ENCODE measurements around the gene LIMS2.

Gene LIMS2

GRCh38 chr2:127619203-127619590 lies 56.1 kb downstream of the LIMS2 start:
- no peak for DNase-seq

DNA sequence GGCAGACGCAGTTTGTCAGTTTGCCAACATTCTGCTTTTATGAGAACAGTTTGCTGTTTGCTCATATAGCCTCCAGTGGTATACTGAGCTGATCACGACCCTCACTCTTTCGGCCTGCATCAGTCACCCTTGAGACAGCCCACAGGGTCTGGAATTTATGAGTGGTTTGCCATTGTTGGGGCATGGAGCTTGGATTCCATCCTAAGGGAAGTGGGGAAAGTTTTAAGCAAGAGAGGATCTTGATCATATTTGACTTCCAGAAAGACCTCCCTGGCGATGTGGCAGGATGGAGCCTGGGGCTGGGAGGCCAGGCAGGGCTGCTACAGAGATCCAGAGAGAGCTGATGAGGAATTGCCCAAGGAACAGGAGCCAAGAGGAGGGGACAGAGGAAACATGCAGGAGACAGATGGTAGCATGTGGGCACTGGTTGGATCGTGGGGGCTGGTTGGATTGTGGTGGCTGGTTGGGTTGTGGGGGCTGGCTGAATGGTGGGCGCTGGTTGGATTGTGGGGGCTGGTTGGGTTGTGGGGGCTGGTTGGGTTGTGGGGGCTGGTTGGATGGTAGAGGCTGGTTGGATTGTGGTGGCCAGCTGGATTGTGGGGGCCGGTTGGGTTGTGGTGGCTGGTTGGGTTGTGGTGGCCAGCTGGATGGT lies 56.7 kb downstream of the LIMS2 start:
- no peak for DNase-seq

- DNase-seq: no peak
These were observed 59.7 kb downstream of the LIMS2 start for GRCh38 chr2:127615511-127616166.

- no peak for DNase-seq
These were observed 60.6 kb downstream of the LIMS2 start for GRCh38 chr2:127614731-127615130.

GRCh38 chr2:127614246-127614645 lies 61.1 kb downstream of the LIMS2 start:
- no peak for DNase-seq

DNA sequence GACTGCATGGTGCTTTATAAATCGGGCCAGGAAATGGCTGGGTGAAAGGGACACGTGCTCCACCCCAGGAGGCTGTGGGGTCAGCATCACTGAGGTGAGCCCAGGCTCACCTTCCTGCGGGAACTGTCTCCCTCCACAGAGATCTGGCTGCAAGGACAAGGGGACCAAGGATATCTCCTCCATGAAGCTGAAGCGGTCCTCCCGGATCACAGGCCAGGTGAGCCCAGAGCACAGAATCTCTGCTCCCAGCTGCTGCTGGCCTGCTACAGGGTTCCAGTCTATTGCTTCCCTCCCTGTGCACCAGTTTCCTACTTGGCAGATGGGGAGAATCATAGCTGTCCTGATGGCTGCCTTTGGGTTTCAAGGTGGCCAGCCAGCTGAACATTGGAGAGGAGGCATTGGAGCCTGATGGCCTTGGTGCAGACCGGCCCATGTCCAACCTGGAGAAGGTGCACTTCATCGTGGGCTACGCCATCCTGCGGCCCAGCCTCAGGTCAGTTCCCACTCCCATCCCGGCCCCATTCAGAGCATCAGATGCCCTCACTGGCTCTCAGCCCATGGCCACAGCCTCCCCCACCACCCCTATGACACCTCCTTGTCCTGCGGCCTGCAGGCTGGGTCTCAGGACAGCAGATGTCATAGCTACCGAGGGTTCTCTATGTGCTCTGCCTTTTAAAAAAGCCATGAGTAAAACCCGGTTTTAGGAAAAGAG lies 63.1 kb downstream of the LIMS2 start:
- no peak for DNase-seq

DNA sequence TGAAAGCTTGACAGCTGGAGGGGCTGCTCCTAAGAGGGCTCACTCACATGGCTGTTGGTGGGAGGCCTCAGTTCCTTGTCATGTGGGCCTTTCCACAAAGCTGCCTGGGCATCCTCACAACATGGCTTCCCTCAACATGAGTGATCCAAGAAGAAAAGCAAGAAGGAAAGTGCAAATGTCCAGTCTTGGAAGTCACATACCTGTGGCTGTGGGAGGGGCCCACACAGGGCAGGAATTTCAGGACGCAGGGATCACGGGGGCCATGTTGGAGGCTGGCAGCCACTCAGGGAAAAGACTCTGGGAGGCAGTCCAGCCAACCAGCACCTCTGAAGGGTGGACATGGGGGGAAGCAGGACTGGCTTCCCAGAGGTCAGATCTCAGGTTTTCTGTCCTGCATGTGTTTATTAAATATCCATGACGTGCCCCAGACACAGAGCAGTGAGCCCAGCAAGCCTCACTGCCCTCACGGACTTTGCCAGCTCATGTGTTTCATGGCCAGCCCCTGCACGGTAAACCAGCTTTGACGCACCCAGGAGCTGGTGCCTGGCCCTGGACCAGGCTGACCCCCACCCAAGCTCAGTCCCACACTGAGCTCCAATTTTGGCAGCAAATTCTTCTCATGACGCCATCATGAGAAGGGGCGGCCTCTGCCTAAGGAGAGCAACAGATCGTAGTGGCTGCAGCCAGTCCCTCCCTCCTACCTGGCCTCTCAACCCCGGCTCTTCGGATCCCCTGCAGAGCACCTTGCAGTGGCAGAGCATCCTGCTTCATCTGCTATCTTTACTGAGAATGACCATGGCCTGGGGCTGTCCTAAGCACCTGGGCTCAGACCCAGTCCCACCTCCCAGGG lies 64.0 kb downstream of the LIMS2 start:
- DNase-seq: no peak

DNA sequence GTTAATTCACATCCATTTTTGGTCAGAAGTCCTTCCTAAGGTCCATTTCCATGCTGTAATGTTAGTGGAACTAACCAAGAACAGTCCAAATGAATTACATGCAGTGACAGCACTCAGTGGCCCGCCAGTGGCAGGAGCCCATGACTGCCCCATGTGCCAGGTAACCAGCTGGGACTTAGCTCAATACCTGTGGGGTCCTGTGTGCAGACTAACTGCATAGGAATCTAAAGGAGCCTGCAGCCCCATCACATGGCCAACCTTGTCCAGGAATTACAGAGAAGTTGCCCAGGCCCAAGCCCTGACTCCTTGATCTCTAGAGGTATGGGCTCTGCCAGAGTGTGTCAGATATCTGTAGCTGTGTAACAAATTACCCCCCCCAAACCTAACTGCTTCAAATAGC lies 64.8 kb downstream of the LIMS2 start:
- no peak for DNase-seq

DNA sequence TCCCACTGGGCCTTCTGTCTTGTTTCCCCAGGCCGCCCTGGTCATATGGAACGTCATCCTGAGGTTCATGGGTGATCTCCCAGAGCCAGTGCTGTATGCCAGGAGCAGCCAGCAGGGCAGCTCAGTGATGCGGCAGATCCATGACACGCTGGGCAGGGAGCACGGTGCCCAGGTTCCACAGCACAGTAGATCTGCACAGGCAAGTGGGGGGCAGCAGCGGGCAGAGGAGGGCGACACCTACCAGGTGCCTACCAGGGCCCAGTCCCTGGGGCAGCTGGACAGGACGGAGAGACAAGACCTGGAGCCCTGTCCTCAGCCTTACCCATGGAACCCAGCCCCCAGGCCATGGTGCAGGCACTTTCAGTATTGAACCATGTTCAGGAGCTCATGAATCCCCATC lies 65.5 kb downstream of the LIMS2 start:
- DNase-seq: no peak

GRCh38 chr2:127609031-127609751 lies 66.1 kb downstream of the LIMS2 start:
- no peak for DNase-seq

GRCh38 chr2:127608061-127609030 lies 67.0 kb downstream of the LIMS2 start:
- no peak for DNase-seq

GRCh38 chr2:127607399-127607908 lies 67.9 kb downstream of the LIMS2 start:
- DNase-seq: no peak

DNA sequence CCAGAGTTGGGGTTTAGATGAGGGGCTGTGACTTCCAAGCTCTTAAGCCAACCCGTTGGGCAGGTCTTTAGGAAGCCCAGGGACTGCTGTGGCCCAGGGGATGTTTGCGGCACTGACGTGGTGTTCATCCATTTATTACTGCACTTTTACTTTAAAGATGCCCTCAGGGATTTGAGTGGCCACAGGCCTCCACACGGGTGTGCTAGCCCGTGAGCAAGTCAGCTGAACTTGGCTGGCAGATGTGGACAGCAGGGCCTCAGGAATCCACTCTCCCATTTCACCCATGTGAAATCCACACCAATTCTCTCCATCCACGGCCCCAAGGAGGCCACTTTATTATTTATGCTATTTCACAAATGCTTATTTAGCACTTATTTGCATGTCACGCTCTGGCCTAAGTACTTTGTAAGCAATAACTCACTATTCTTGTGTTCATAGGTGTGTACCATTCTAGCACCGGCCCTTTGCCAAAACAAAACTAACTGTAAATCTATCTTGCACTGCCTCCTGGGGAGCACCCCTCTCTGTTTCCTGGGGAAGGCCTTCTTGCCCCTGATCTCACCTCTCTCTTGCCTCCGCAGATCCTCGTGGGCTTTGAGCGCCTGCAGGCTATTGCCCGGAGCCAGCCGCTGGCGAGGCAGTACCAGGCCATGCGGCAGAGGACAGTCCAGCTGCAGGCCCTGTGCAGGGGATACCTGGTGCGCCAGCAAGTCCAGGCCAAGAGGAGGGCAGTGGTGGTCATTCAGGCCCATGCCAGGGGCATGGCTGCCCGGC lies 68.5 kb downstream of the LIMS2 start:
- no peak for DNase-seq

GRCh38 chr2:127605691-127606263 lies 69.6 kb downstream of the LIMS2 start:
- DNase-seq: no peak

GRCh38 chr2:127604986-127605385 lies 70.3 kb downstream of the LIMS2 start:
- DNase-seq: no peak

- no peak for DNase-seq
These were observed 76.1 kb downstream of the LIMS2 start for GRCh38 chr2:127599211-127599610.

GRCh38 chr2:127598711-127599110 lies 76.6 kb downstream of the LIMS2 start:
- no peak for DNase-seq

DNA sequence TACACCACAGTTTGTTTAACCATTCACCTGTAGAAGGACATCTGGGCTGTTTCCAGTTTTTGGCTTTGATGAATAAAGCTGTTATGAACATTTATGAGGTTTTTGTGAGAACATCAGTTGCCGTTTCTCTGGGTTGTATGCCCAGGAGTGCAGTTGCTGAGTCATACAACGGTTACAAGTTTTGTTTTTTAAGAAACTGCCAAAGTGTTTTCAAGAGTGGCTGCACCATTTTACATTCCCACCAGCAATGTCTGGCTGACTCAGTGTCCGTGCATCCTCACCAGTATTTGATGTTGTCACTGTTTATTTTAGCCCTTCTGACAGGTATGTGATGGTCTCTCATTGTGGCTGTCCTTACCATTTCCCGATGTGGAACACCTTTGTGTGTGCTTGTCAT lies 77.3 kb downstream of the LIMS2 start:
- no peak for DNase-seq

- DNase-seq: no peak
These were observed 78.0 kb downstream of the LIMS2 start for GRCh38 chr2:127597046-127597983.
